Loucy (cell line): ENCODE data around the gene AADAC.
"Not testable (repeated sequence)": the region's sequence is repeated elsewhere in the genome, so short reads cannot be mapped to it uniquely, and the experiment has no call there.

Source experiments
- H2AFZ ChIP-seq: fragments of 200-600 bp; sonication (generic); 2 replicates; pipeline ENCODE4 v1.6.0; 2016; ENCODE audit warnings: antibody characterized with exemption, mild to moderate bottlenecking, low read length, moderate library complexity
- H3F3A ChIP-seq: fragments of 200-600 bp; 2 replicates; pipeline ENCODE4 v1.6.0; 2016; ENCODE audit warnings: antibody characterized with exemption, low read depth, mild to moderate bottlenecking
- H3K27me3 ChIP-seq: fragments of 200-600 bp; sonication (generic); 2 replicates; pipeline ENCODE4 v1.6.1; 2014; ENCODE audit warnings: low read length, mild to moderate bottlenecking; ENCODE audit not compliant: insufficient read depth, poor library complexity, severe bottlenecking
- H3K36me3 ChIP-seq: fragments of 200-600 bp; sonication (generic); 2 replicates; pipeline ENCODE4 v1.6.1; 2016; ENCODE audit warnings: low read length; ENCODE audit not compliant: insufficient read depth
- H3K4me1 ChIP-seq: fragments of 200-600 bp; sonication (generic); 2 replicates; pipeline ENCODE4 v1.5.1; 2014; ENCODE audit warnings: low read length, mild to moderate bottlenecking; ENCODE audit not compliant: insufficient read depth, poor library complexity, severe bottlenecking
- H3K4me2 ChIP-seq: fragments of 200-600 bp; sonication (generic); 2 replicates; pipeline ENCODE4 v1.6.0; 2014; ENCODE audit warnings: antibody characterized with exemption, low read length, low read depth, mild to moderate bottlenecking; ENCODE audit not compliant: poor library complexity, severe bottlenecking
- H3K4me3 ChIP-seq: fragments of 200-600 bp; sonication (generic); 2 replicates; pipeline ENCODE4 v1.5.1; 2014; ENCODE audit warnings: low read length, mild to moderate bottlenecking, mixed read lengths; ENCODE audit not compliant: poor library complexity, severe bottlenecking
- H3K79me2 ChIP-seq: fragments of 200-600 bp; sonication (generic); 2 replicates; pipeline ENCODE4 v1.6.1; 2014; ENCODE audit warnings: low read length; ENCODE audit not compliant: insufficient read depth
- H3K9ac ChIP-seq: fragments of 200-600 bp; sonication (generic); 2 replicates; pipeline ENCODE4 v1.6.0; 2014; ENCODE audit warnings: mild to moderate bottlenecking, low read depth, low read length, moderate library complexity; ENCODE audit not compliant: poor library complexity, severe bottlenecking
- H3K9me2 ChIP-seq: fragments of 200-600 bp; sonication (generic); replicated peaks from 2 replicates; pipeline ENCODE4 v1.6.1; 2016; ENCODE audit warnings: low read depth, low read length, mixed read lengths
- H3K9me3 ChIP-seq: fragments of 200-600 bp; sonication (generic); 2 replicates; pipeline ENCODE4 v1.6.1; 2014; ENCODE audit warnings: mild to moderate bottlenecking, antibody characterized with exemption, low read length, low read depth; ENCODE audit not compliant: insufficient read depth
- H4K20me1 ChIP-seq: fragments of 200-600 bp; sonication (generic); 2 replicates; pipeline ENCODE4 v1.6.0; 2014; ENCODE audit warnings: antibody characterized with exemption, low read length, mild to moderate bottlenecking; ENCODE audit not compliant: insufficient read depth, poor library complexity, severe bottlenecking
- EZH2phosphoT487 ChIP-seq: fragments of 200-600 bp; IDR thresholded peaks from 2 replicates; pipeline ENCODE4 v1.6.1; 2018; ENCODE audit warnings: antibody characterized with exemption, mild to moderate bottlenecking, moderate library complexity, borderline replicate concordance
- TF ChIP-seq, protein P1 (sequence below): fragments of 200-600 bp; sonication (generic); conservative IDR thresholded peaks from 2 replicates; pipeline ENCODE4 v1.5.1; 2014; ENCODE audit warnings: mild to moderate bottlenecking, antibody characterized with exemption, low read length

Gene AADAC, protein sequence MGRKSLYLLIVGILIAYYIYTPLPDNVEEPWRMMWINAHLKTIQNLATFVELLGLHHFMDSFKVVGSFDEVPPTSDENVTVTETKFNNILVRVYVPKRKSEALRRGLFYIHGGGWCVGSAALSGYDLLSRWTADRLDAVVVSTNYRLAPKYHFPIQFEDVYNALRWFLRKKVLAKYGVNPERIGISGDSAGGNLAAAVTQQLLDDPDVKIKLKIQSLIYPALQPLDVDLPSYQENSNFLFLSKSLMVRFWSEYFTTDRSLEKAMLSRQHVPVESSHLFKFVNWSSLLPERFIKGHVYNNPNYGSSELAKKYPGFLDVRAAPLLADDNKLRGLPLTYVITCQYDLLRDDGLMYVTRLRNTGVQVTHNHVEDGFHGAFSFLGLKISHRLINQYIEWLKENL

DNA sequence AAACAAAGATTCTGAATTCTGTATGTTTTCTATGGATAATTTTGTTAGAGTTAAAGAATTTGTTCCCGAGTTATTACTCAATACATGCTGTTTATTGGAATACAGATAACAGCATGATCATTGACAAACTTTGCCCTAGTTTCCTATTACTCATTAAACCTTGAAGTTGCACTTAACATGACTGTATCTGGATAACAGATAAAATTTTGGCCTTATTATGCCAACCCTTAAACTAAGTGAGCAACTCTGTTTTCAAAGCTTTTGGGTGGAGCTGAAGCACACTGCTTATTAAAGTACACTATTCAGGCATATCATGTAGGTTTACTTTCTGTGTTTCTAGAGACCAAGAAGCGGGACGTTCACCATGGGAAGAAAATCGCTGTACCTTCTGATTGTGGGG lies at the start of gene AADAC:
TSS of gene AADAC (plus strand) at position 318 of the 400 bp plus-strand sequence. CDS start at position 365, 47 bp downstream.
- H3K4me1 ChIP-seq, result peaks cover 23% of the 10 kb centered on the region
- H3K27me3 ChIP-seq, result no peaks in the 10 kb centered on the region
- H3F3A ChIP-seq, result no peaks in the 10 kb centered on the region
- H3K9me3 ChIP-seq, result no peaks in the 10 kb centered on the region
- H3K9me2 ChIP-seq, result no peaks in the 10 kb centered on the region
- 0 out of 2 replicates have a peak within 1 kb of the TSS, but pooled peaks have one; percentile 19 for H2AFZ ChIP-seq
- H3K4me3 ChIP-seq, result no peak within 1 kb of the TSS
- no peak for TF ChIP-seq EZH2phosphoT487
- TF ChIP-seq, protein P1, sequence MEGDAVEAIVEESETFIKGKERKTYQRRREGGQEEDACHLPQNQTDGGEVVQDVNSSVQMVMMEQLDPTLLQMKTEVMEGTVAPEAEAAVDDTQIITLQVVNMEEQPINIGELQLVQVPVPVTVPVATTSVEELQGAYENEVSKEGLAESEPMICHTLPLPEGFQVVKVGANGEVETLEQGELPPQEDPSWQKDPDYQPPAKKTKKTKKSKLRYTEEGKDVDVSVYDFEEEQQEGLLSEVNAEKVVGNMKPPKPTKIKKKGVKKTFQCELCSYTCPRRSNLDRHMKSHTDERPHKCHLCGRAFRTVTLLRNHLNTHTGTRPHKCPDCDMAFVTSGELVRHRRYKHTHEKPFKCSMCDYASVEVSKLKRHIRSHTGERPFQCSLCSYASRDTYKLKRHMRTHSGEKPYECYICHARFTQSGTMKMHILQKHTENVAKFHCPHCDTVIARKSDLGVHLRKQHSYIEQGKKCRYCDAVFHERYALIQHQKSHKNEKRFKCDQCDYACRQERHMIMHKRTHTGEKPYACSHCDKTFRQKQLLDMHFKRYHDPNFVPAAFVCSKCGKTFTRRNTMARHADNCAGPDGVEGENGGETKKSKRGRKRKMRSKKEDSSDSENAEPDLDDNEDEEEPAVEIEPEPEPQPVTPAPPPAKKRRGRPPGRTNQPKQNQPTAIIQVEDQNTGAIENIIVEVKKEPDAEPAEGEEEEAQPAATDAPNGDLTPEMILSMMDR, result no peak
- no peak within 1 kb of the TSS for H3K9ac ChIP-seq
- H3K36me3 ChIP-seq, result no peaks in the 10 kb centered on the region
- H3K4me2 ChIP-seq, result no peak within 1 kb of the TSS
- H4K20me1 ChIP-seq, result no peaks in the 10 kb centered on the region
- no peaks in the 10 kb centered on the region for H3K79me2 ChIP-seq

DNA sequence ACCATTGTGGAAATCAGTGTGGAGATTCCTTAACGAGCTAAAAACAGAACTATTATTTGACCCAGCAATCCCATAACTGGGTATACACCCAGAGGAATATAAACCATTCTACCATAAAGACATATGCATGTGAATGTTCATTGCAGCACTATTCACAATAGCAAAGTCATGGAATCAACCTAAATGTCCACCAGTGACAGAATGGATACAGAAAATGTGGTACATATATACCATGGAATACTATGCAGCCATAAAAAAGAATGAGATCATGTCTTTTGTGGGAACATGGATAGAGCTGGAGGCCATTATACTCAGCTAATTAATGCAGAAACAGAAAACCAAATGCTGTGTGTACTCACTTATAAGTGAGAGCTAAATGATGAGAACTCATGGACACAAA lies 49.2 kb upstream of the AADAC start:
- H2AFZ ChIP-seq, H3K4me3 ChIP-seq, H3F3A ChIP-seq, H3K9ac ChIP-seq, H3K4me1 ChIP-seq, H3K79me2 ChIP-seq, H3K9me2 ChIP-seq, H3K36me3 ChIP-seq, H3K9me3 ChIP-seq, H3K4me2 ChIP-seq, H3K27me3 ChIP-seq, H4K20me1 ChIP-seq: not testable (repeated sequence)

DNA sequence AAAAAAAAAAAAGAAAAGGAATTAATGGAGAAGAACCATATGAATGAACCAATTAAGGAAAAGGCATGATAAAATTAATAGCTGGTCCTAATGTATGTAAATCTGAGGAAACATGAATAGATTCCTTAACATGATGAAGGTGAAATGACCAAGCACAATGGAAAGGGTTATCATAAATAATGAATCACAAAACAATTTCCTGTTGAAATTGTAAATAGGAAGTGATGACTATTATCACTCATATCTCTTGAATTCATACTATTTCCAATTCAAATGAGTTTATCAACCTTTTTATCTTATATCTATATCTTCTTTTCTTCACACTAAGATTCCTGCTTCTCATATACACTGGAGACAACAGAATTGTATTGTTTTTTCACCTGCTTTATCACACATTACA lies 48.2 kb upstream of the AADAC start:
- Histone ChIP-seq H3K79me2 (no peaks in the 10 kb centered on the region), H2AFZ (no peak overlapping the region), H3K9ac (no peak overlapping the region), H3K4me1 (peaks cover 6% of the 10 kb centered on the region), H3K9me2 (no peaks in the 10 kb centered on the region), H3K9me3 (no peaks in the 10 kb centered on the region), H3K27me3 (no peaks in the 10 kb centered on the region), H3K36me3 (no peaks in the 10 kb centered on the region), H3K4me2 (no peak overlapping the region), H3F3A (no peaks in the 10 kb centered on the region), H3K4me3 (no peak overlapping the region), H4K20me1 (no peaks in the 10 kb centered on the region)
- TF ChIP-seq, protein P1, result no peak
- no peak for TF ChIP-seq EZH2phosphoT487

DNA sequence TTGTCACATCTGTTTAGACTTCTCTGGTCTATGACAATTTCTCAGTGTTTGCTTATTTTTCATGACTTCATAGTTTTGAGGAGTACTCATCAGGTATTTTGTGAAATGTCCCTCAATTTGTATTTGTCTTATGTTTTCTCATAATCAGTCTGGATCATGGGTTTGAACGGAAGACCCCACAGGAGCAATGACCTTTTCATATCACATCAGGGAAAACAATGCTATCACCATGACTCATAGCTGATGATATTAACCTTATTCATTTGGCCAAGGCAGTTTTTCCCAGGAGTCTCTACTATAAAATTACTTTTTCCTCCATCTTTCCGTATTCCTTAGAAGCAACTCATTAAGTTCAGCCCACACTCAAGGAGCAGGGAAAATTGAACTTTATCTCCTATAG lies 47.5 kb upstream of the AADAC start:
- no peaks in the 10 kb centered on the region for H4K20me1 ChIP-seq
- H3K9ac ChIP-seq, result no peak overlapping the region
- no peak overlapping the region for H3K4me2 ChIP-seq
- no peaks in the 10 kb centered on the region for H3K79me2 ChIP-seq
- no peaks in the 10 kb centered on the region for H3F3A ChIP-seq
- H3K4me3 ChIP-seq, result no peak overlapping the region
- no peaks in the 10 kb centered on the region for H3K36me3 ChIP-seq
- H3K27me3 ChIP-seq, result no peaks in the 10 kb centered on the region
- no peak for TF ChIP-seq EZH2phosphoT487
- TF ChIP-seq, protein P1, result no peak
- H3K4me1 ChIP-seq, result peaks cover 12% of the 10 kb centered on the region
- H3K9me3 ChIP-seq, result no peaks in the 10 kb centered on the region
- no peak overlapping the region for H2AFZ ChIP-seq
- H3K9me2 ChIP-seq, result no peaks in the 10 kb centered on the region
